Neuronal stem cell (in vitro differentiated cells): ENCODE results near the gene ACSS3.

Source experiments
- DNase-seq: peaks from one replicate; pipeline ENCODE4 v3.0.0-alpha.2; 2013; ENCODE audit warnings: low spot score
- H2AFZ ChIP-seq: one replicate; pipeline ENCODE4 v1.6.1; 2013; ENCODE audit warnings: mild to moderate bottlenecking, low read length, inconsistent platforms
- H2AK5ac ChIP-seq: 2 replicates; pipeline ENCODE4 v1.6.1; 2013; ENCODE audit warnings: low read depth, mild to moderate bottlenecking, inconsistent platforms, low read length, moderate library complexity, mixed read lengths
- H2BK120ac ChIP-seq: 2 replicates; pipeline ENCODE4 v1.6.1; 2013; ENCODE audit warnings: low read depth, mild to moderate bottlenecking, inconsistent platforms, low read length, moderate library complexity, mixed read lengths
- H2BK12ac ChIP-seq: one replicate; pipeline ENCODE4 v1.6.1; 2013; ENCODE audit warnings: low read length, inconsistent platforms
- H2BK15ac ChIP-seq: 2 replicates; pipeline ENCODE4 v1.6.1; 2013; ENCODE audit warnings: mild to moderate bottlenecking, low read length, inconsistent platforms, mixed read lengths
- H2BK5ac ChIP-seq: one replicate; pipeline ENCODE4 v1.6.1; 2013; ENCODE audit warnings: inconsistent platforms, mild to moderate bottlenecking, low read length, moderate library complexity
- H3K14ac ChIP-seq: one replicate; pipeline ENCODE4 v1.6.1; 2013; ENCODE audit warnings: low read length, inconsistent platforms
- H3K18ac ChIP-seq: 2 replicates; pipeline ENCODE4 v1.6.1; 2013; ENCODE audit warnings: low read length, inconsistent platforms
- H3K23ac ChIP-seq: 2 replicates; pipeline ENCODE4 v1.6.1; 2013; ENCODE audit warnings: low read depth, mild to moderate bottlenecking, mixed read lengths, low read length, inconsistent platforms; ENCODE audit not compliant: poor library complexity
- H3K27ac ChIP-seq: replicated peaks from 3 replicates; pipeline ENCODE4 v1.5.1; 2013; ENCODE audit warnings: low read length, inconsistent platforms
- H3K27me3 ChIP-seq, 3 experiments: 2 replicates each; pipeline ENCODE4 v1.6.1; 2013; ENCODE audit warnings: low read length in 3 of 3, mild to moderate bottlenecking in 2 of 3, inconsistent platforms in 1 of 3, low read depth in 1 of 3, mixed read lengths in 1 of 3, moderate library complexity in 1 of 3; ENCODE audit not compliant: control insufficient read depth in 3 of 3, insufficient read depth in 3 of 3
- H3K36me3 ChIP-seq, 2 donors: replicated peaks in 1 of 2; 2 replicates each; pipeline ENCODE4 v1.6.1; 2013; ENCODE audit warnings: low read length in 2 of 2; ENCODE audit not compliant: control insufficient read depth in 2 of 2, insufficient read depth in 2 of 2
- H3K4ac ChIP-seq: 2 replicates; pipeline ENCODE4 v1.6.1; 2013; ENCODE audit warnings: inconsistent platforms, mild to moderate bottlenecking, low read length, moderate library complexity
- H3K4me1 ChIP-seq, 2 donors: 1 replicate in 1 of 2; 2 replicates in 1 of 2; pipeline ENCODE4 v1.6.1; 2013; ENCODE audit warnings: low read length in 2 of 2, low read depth in 1 of 2; ENCODE audit not compliant: control insufficient read depth in 2 of 2, insufficient read depth in 1 of 2
- H3K4me2 ChIP-seq: one replicate; pipeline ENCODE4 v1.6.1; 2013; ENCODE audit warnings: mild to moderate bottlenecking, low read length, inconsistent platforms; ENCODE audit not compliant: insufficient read depth, poor library complexity, severe bottlenecking
- H3K4me3 ChIP-seq, 2 donors: 2 replicates each; pipeline ENCODE4 v1.5.1; 2013; ENCODE audit warnings: low read length in 2 of 2, mild to moderate bottlenecking in 2 of 2, inconsistent platforms in 1 of 2, moderate library complexity in 1 of 2
- H3K79me1 ChIP-seq: one replicate; pipeline ENCODE4 v1.6.1; 2013; ENCODE audit warnings: low read depth, mild to moderate bottlenecking, inconsistent platforms, low read length, moderate library complexity
- H3K9ac ChIP-seq: one replicate; pipeline ENCODE4 v1.6.1; 2013; ENCODE audit warnings: mild to moderate bottlenecking, low read depth, low read length, inconsistent platforms; ENCODE audit not compliant: poor library complexity
- H3K9me3 ChIP-seq, 2 donors: replicated peaks in 1 of 2; 2 replicates each; pipeline versions ENCODE3 to v1.6.1; 2013; ENCODE audit warnings: low read length in 2 of 2, mild to moderate bottlenecking in 2 of 2, inconsistent platforms in 1 of 2, low read depth in 1 of 2, mixed read lengths in 1 of 2, moderate library complexity in 1 of 2; ENCODE audit not compliant: control insufficient read depth in 2 of 2, insufficient read depth in 1 of 2
- H4K8ac ChIP-seq: one replicate; pipeline ENCODE4 v1.6.1; 2013; ENCODE audit warnings: low read depth, mild to moderate bottlenecking, inconsistent platforms, low read length, moderate library complexity
- H4K91ac ChIP-seq: one replicate; pipeline ENCODE4 v1.6.1; 2013; ENCODE audit warnings: low read length, low read depth, mild to moderate bottlenecking, inconsistent platforms; ENCODE audit not compliant: poor library complexity
- WGBS, 2 donors: extraction: QIAGEN DNeasy Blood & Tissue Kit; methylation state at CpG; one replicate each; pipeline ENCODE4 v1.1.7; 2013; ENCODE audit warnings: missing lambda C conversion rate in 2 of 2, mixed read lengths in 1 of 2; ENCODE audit not compliant: insufficient read length in 2 of 2, insufficient replicate concordance in 1 of 2; ENCODE audit errors: extremely low coverage in 2 of 2; 5-methylcytosine and 5-hydroxymethylcytosine counted together

Gene ACSS3

GRCh38 chr12:81166790-81167189 lies 88.9 kb downstream of the ACSS3 start:
- Histone ChIP-seq H3K14ac (no peak overlapping the region), H2AFZ (no peak overlapping the region), H3K36me3 (no peaks in the 10 kb centered on the region), H3K23ac (no peak overlapping the region), H3K27ac (no peak overlapping the region), H3K27me3 (no peaks in the 10 kb centered on the region), H4K91ac (no peak overlapping the region), H4K8ac (no peak overlapping the region), H3K4me3 (no peak overlapping the region), H2BK12ac (no peak overlapping the region), H2BK120ac (no peak overlapping the region), H3K4me2 (no peak overlapping the region), H3K4ac (no peak overlapping the region), H2AK5ac (no peak overlapping the region), H3K9me3 (no peaks in the 10 kb centered on the region), H2BK5ac (no peak overlapping the region), H3K4me1 (peaks cover 0 to 3% of the 10 kb centered on the region in 2 donors), H3K18ac (no peak overlapping the region), H3K9ac (no peak overlapping the region), H3K79me1 (no peaks in the 10 kb centered on the region), H2BK15ac (no peak overlapping the region)
- WGBS, 2 donors = no CpG with 5 or more reads among the region's 2 CpGs
- DNase-seq = no peak

GRCh38 chr12:81167694-81168093 lies 89.8 kb downstream of the ACSS3 start:
- H4K8ac ChIP-seq = no peak overlapping the region
- no peak overlapping the region for H3K27ac ChIP-seq
- no peak overlapping the region for H3K14ac ChIP-seq
- H3K36me3 ChIP-seq = no peaks in the 10 kb centered on the region
- no peak overlapping the region for H2BK15ac ChIP-seq
- no peak overlapping the region for H3K23ac ChIP-seq
- WGBS, 2 donors = no CpG with 5 or more reads among the region's 1 CpG
- H2AK5ac ChIP-seq = no peak overlapping the region
- H4K91ac ChIP-seq = no peak overlapping the region
- H2BK5ac ChIP-seq = no peak overlapping the region
- H3K9ac ChIP-seq = no peak overlapping the region
- H2BK120ac ChIP-seq = no peak overlapping the region
- H3K4me1 ChIP-seq = peaks cover 0 to 3% of the 10 kb centered on the region in 2 donors
- no peak overlapping the region for H3K4me2 ChIP-seq
- no peak overlapping the region for H2BK12ac ChIP-seq
- no peak overlapping the region for H3K4me3 ChIP-seq
- H3K18ac ChIP-seq = no peak overlapping the region
- no peaks in the 10 kb centered on the region for H3K9me3 ChIP-seq
- no peaks in the 10 kb centered on the region for H3K27me3 ChIP-seq
- no peak for DNase-seq
- no peak overlapping the region for H2AFZ ChIP-seq
- H3K4ac ChIP-seq = no peak overlapping the region
- H3K79me1 ChIP-seq = no peaks in the 10 kb centered on the region

DNA sequence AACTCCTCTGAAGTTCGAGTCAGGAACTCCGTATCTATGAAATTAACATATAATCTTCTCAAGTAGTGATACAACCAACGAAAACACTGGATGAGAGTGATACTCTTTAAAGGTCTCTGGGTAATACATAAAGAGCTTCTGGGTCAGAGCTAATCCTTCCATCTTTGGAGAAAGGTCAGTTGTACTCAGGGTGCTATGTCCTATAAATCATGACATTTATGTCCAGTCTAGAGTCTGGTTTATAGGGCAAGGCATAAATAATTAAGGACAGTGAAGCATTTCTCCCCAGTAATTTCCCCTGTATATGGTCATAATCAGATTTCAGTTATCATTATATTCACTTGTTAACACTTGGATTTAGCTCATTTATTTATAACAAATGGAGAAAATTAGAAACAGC lies 90.6 kb downstream of the ACSS3 start:
- Histone ChIP-seq H3K79me1 (no peaks in the 10 kb centered on the region), H3K23ac (no peak overlapping the region), H3K27ac (no peak overlapping the region), H3K36me3 (no peaks in the 10 kb centered on the region), H3K4me1 (peaks cover 0 to 3% of the 10 kb centered on the region in 2 donors), H3K9me3 (no peaks in the 10 kb centered on the region), H3K4me2 (no peak overlapping the region), H3K4ac (no peak overlapping the region), H2AFZ (no peak overlapping the region), H3K9ac (no peak overlapping the region), H2BK12ac (no peak overlapping the region), H3K18ac (no peak overlapping the region), H2AK5ac (no peak overlapping the region), H2BK5ac (no peak overlapping the region), H3K27me3 (no peaks in the 10 kb centered on the region), H2BK120ac (no peak overlapping the region), H2BK15ac (no peak overlapping the region), H3K4me3 (no peak overlapping the region), H3K14ac (no peak overlapping the region), H4K91ac (no peak overlapping the region), H4K8ac (no peak overlapping the region)
- no peak for DNase-seq
- no CpG with 5 or more reads among the region's 3 CpGs for WGBS, 2 donors

- H4K8ac ChIP-seq = no peak overlapping the region
Observed at GRCh38 chr12:81170072-81170471, 92.2 kb downstream of the ACSS3 start.

More at GRCh38 chr12:81170072-81170471, 92.2 kb downstream of the ACSS3 start:
- Histone ChIP-seq H3K4me2 (no peak overlapping the region), H3K4me3 (no peak overlapping the region), H2AK5ac (no peak overlapping the region), H2BK5ac (no peak overlapping the region), H2BK12ac (no peak overlapping the region), H3K27me3 (no peaks in the 10 kb centered on the region), H3K18ac (no peak overlapping the region), H3K36me3 (no peaks in the 10 kb centered on the region), H3K9ac (no peak overlapping the region), H4K91ac (no peak overlapping the region), H2AFZ (no peak overlapping the region), H3K14ac (no peak overlapping the region), H3K4me1 (peaks cover 0 to 3% of the 10 kb centered on the region in 2 donors), H2BK15ac (no peak overlapping the region), H3K27ac (no peak overlapping the region), H3K23ac (no peak overlapping the region), H3K79me1 (no peaks in the 10 kb centered on the region), H2BK120ac (no peak overlapping the region), H3K4ac (no peak overlapping the region), H3K9me3 (no peaks in the 10 kb centered on the region)
- DNase-seq = no peak
